ENCODE results near the gene PRKCI. TPM values are rescaled to one million over a fixed set of nuclear protein-coding genes. Genes with fewer than 3 reads are reported as not detected.
A peak's percentile ranks its signal among the peaks of the same experiment; 100 is the strongest.

Gene PRKCI
- total RNA-seq = 51.7 to 64.8 TPM (median 64.0 TPM) in 3 replicates

- no peaks in the 10 kb centered on the region for H3K27me3 Mint-ChIP-seq (ENCODE audit: low read depth)
- H3K27ac Mint-ChIP-seq = peak within 1 kb of the TSS; percentile 99
Measured at GRCh38 chr3:170221924-170222646, at the start of gene PRKCI. TSS of gene PRKCI (plus strand) at chr3:170222424. CDS start at chr3:170222670, 246 bp downstream.

GRCh38 chr3:170178651-170179050 lies 43.6 kb upstream of the PRKCI start:
- no peak overlapping the region for H3K27ac Mint-ChIP-seq
- H3K4me3 Mint-ChIP-seq = no peak overlapping the region
- no peak for DNase-seq (ENCODE audit: low spot score in 2 of 2, unreplicated experiment in 2 of 2)
- peaks cover 25% of the 10 kb centered on the region for H3K4me1 Mint-ChIP-seq
- H3K9me3 Mint-ChIP-seq = no peaks in the 10 kb centered on the region
- no peaks in the 10 kb centered on the region for H3K27me3 Mint-ChIP-seq (ENCODE audit: low read depth)
- TF ChIP-seq CTCF (IDR thresholded peaks at IDR 0.05; ENCODE audit: unreplicated experiment) = no peak
- peaks cover 22% of the 10 kb centered on the region for H3K36me3 Mint-ChIP-seq

More at GRCh38 chr3:170221924-170222646, at the start of gene PRKCI:
- TF ChIP-seq CTCF (IDR thresholded peaks at IDR 0.05; ENCODE audit: unreplicated experiment) = no peak
- Mint-ChIP-seq H3K36me3 (no peaks in the 10 kb centered on the region), H3K4me1 (peaks cover 38% of the 10 kb centered on the region), H3K4me3 (peak within 1 kb of the TSS; percentile 89), H3K9me3 (no peaks in the 10 kb centered on the region)
- DNase-seq (ENCODE audit: low spot score in 2 of 2, unreplicated experiment in 2 of 2) = peak; percentile 87 to 90

GRCh38 chr3:170179432-170179831 lies 42.8 kb upstream of the PRKCI start:
- no peak for TF ChIP-seq CTCF (IDR thresholded peaks at IDR 0.05; ENCODE audit: unreplicated experiment)
- Mint-ChIP-seq H3K9me3 (no peaks in the 10 kb centered on the region), H3K36me3 (peaks cover 19% of the 10 kb centered on the region), H3K4me1 (peaks cover 25% of the 10 kb centered on the region), H3K27ac (peak overlapping the region; percentile 94), H3K27me3 (ENCODE audit: low read depth) (no peaks in the 10 kb centered on the region), H3K4me3 (peak overlapping the region; percentile 100)
- DNase-seq (ENCODE audit: low spot score in 2 of 2, unreplicated experiment in 2 of 2) = no peak

- Mint-ChIP-seq H3K27ac (peak overlapping the region; percentile 94), H3K36me3 (peaks cover 14% of the 10 kb centered on the region), H3K4me1 (peaks cover 25% of the 10 kb centered on the region), H3K27me3 (ENCODE audit: low read depth) (no peaks in the 10 kb centered on the region), H3K4me3 (peak overlapping the region; percentile 100), H3K9me3 (no peaks in the 10 kb centered on the region)
- DNase-seq (ENCODE audit: low spot score in 2 of 2, unreplicated experiment in 2 of 2) = no peak
- TF ChIP-seq CTCF (IDR thresholded peaks at IDR 0.05; ENCODE audit: unreplicated experiment) = no peak
Measured at GRCh38 chr3:170180079-170180907, 41.9 kb upstream of the PRKCI start.

- Mint-ChIP-seq H3K27me3 (ENCODE audit: low read depth) (no peaks in the 10 kb centered on the region), H3K9me3 (no peaks in the 10 kb centered on the region), H3K27ac (peak within 1 kb of the TSS; percentile 99), H3K4me1 (peaks cover 25% of the 10 kb centered on the region), H3K36me3 (peaks cover 11% of the 10 kb centered on the region), H3K4me3 (peak within 1 kb of the TSS; percentile 100)
- DNase-seq (ENCODE audit: low spot score in 2 of 2, unreplicated experiment in 2 of 2) = peak; percentile 92 to 95
- peak; percentile 15 for TF ChIP-seq CTCF (IDR thresholded peaks at IDR 0.05; ENCODE audit: unreplicated experiment)
Measured at GRCh38 chr3:170180908-170181885, 41.0 kb upstream of the PRKCI start, which contains the start of gene PHC3. TSS of gene PHC3 (minus strand) at chr3:170181733. CDS start at chr3:170181715, 18 bp downstream.
